ENCODE measurements around the gene MYO10.

Gene MYO10

GRCh38 chr5:16849775-16850174 is 86.3 kb downstream of the MYO10 start:
- no peak for TF ChIP-seq ZFP3 (CRISPR knock-in tag; IDR thresholded peaks at IDR 0.05)
- TF ChIP-seq TOX (CRISPR knock-in tag; IDR thresholded peaks at IDR 0.05; ENCODE audit: borderline replicate concordance): no peak
- no peak for ATAC-seq

- no peak for ATAC-seq
- TF ChIP-seq ARNTL (CRISPR knock-in tag; IDR thresholded peaks at IDR 0.05; ENCODE audit: borderline replicate concordance, low read depth) (no peak), BACH2 (CRISPR knock-in tag; IDR thresholded peaks at IDR 0.05; ENCODE audit: borderline replicate concordance) (no peak), OSR1 (CRISPR knock-in tag; IDR thresholded peaks at IDR 0.05) (no peak), GLIS3 (CRISPR knock-in tag; IDR thresholded peaks at IDR 0.05) (no peak), RARB (CRISPR knock-in tag; IDR thresholded peaks at IDR 0.05) (no peak), PATZ1 (CRISPR knock-in tag; IDR thresholded peaks at IDR 0.05; ENCODE audit: borderline replicate concordance) (no peak), ZFP30 (CRISPR knock-in tag; IDR thresholded peaks at IDR 0.05) (no peak), ZNF8 (CRISPR knock-in tag; IDR thresholded peaks at IDR 0.05) (no peak)
Observed at GRCh38 chr5:16849181-16849580, 86.9 kb downstream of the MYO10 start.

- no peak for TF ChIP-seq PPARA (CRISPR knock-in tag; IDR thresholded peaks at IDR 0.05; ENCODE audit: borderline replicate concordance)
- no peak for TF ChIP-seq ZNF8 (CRISPR knock-in tag; IDR thresholded peaks at IDR 0.05)
- TF ChIP-seq TOX (CRISPR knock-in tag; IDR thresholded peaks at IDR 0.05; ENCODE audit: borderline replicate concordance): no peak
- no peak for TF ChIP-seq ZFP30 (CRISPR knock-in tag; IDR thresholded peaks at IDR 0.05)
- TF ChIP-seq CSDC2 (CRISPR knock-in tag; IDR thresholded peaks at IDR 0.05): no peak
- no peak for TF ChIP-seq TSHZ2 (CRISPR knock-in tag; IDR thresholded peaks at IDR 0.05)
- no peak for TF ChIP-seq BACH2 (CRISPR knock-in tag; IDR thresholded peaks at IDR 0.05; ENCODE audit: borderline replicate concordance)
- TF ChIP-seq CREB5 (CRISPR knock-in tag; IDR thresholded peaks at IDR 0.05; ENCODE audit: low read depth): no peak
- TF ChIP-seq ZC3H10 (CRISPR knock-in tag; IDR thresholded peaks at IDR 0.05): no peak
- TF ChIP-seq TCF4 (CRISPR knock-in tag; IDR thresholded peaks at IDR 0.05; ENCODE audit: borderline replicate concordance): no peak
- TF ChIP-seq SNAI2 (CRISPR knock-in tag; IDR thresholded peaks at IDR 0.05): no peak
- no peak for TF ChIP-seq RARB (CRISPR knock-in tag; IDR thresholded peaks at IDR 0.05)
- ATAC-seq: no peak
Observed at GRCh38 chr5:16844952-16845351, 91.1 kb downstream of the MYO10 start.

GRCh38 chr5:16842896-16843295 is 93.2 kb downstream of the MYO10 start:
- TF ChIP-seq CSDC2 (CRISPR knock-in tag; IDR thresholded peaks at IDR 0.05): no peak
- TF ChIP-seq PPARA (CRISPR knock-in tag; IDR thresholded peaks at IDR 0.05; ENCODE audit: borderline replicate concordance): no peak
- TF ChIP-seq ZNF8 (CRISPR knock-in tag; IDR thresholded peaks at IDR 0.05): no peak
- no peak for TF ChIP-seq ZFP30 (CRISPR knock-in tag; IDR thresholded peaks at IDR 0.05)
- TF ChIP-seq POU6F1 (CRISPR knock-in tag; IDR thresholded peaks at IDR 0.05; ENCODE audit: borderline replicate concordance, low read depth): no peak
- TF ChIP-seq ISL1 (CRISPR knock-in tag; IDR thresholded peaks at IDR 0.05): no peak
- no peak for TF ChIP-seq ARNTL (CRISPR knock-in tag; IDR thresholded peaks at IDR 0.05; ENCODE audit: borderline replicate concordance, low read depth)
- TF ChIP-seq ZNF70 (CRISPR knock-in tag; IDR thresholded peaks at IDR 0.05): no peak
- TF ChIP-seq OSR1 (CRISPR knock-in tag; IDR thresholded peaks at IDR 0.05): no peak
- TF ChIP-seq TOX (CRISPR knock-in tag; IDR thresholded peaks at IDR 0.05; ENCODE audit: borderline replicate concordance): no peak
- TF ChIP-seq RARB (CRISPR knock-in tag; IDR thresholded peaks at IDR 0.05): no peak
- TF ChIP-seq TSHZ2 (CRISPR knock-in tag; IDR thresholded peaks at IDR 0.05): no peak
- no peak for TF ChIP-seq ESRRG (CRISPR knock-in tag; IDR thresholded peaks at IDR 0.05)
- no peak for TF ChIP-seq ZC3H10 (CRISPR knock-in tag; IDR thresholded peaks at IDR 0.05)
- TF ChIP-seq GLIS3 (CRISPR knock-in tag; IDR thresholded peaks at IDR 0.05): no peak
- no peak for TF ChIP-seq CREB5 (CRISPR knock-in tag; IDR thresholded peaks at IDR 0.05; ENCODE audit: low read depth)
- ATAC-seq: no peak
